Measurements from ENCODE around the gene ZNF385B. TPM values are rescaled to one million over a fixed set of nuclear protein-coding genes. Genes with fewer than 3 reads are reported as not detected.

The ZNF385B gene
- total and polyA plus RNA-seq, 2 donors (not counting 1 experiment from before 2014, with no cell fraction given), result not detected

- Mint-ChIP-seq H3K9me3 (ENCODE audit: insufficient read depth) (no peaks in the 10 kb centered on the region), H3K4me1 (no peaks in the 10 kb centered on the region), H3K4me3 (no peak overlapping the region), H3K27me3 (peaks cover 14% of the 10 kb centered on the region), H3K27ac (no peak overlapping the region)
- Histone ChIP-seq H3K4me2 (replicated peaks; ENCODE audit: low read depth, low read length, poor library complexity, severe bottlenecking) (no peak overlapping the region), H3K9me3 (ENCODE audit: control extremely low read depth in 1 of 3, control insufficient read depth in 2 of 3, insufficient read depth in 1 of 3, low read length in 2 of 3) (no peaks in the 10 kb centered on the region), H3K4me3 (ENCODE audit: control extremely low read depth in 1 of 5, extremely low read depth in 1 of 5, insufficient read depth in 1 of 5, low read depth in 2 of 5, low read length in 4 of 5) (no peak overlapping the region), H4K20me1 (ENCODE audit: control insufficient read depth, insufficient read depth, low read length, poor library complexity, severe bottlenecking) (no peaks in the 10 kb centered on the region), H3K4me1 (ENCODE audit: control insufficient read depth in 2 of 2, insufficient read depth in 2 of 2, low read length in 2 of 2) (no peaks in the 10 kb centered on the region), H3K9ac (ENCODE audit: low read length) (no peak overlapping the region), H3K36me3 (replicated peaks in 1 of 2; ENCODE audit: control extremely low read depth in 1 of 2, control insufficient read depth in 1 of 2, extremely low read depth in 1 of 2, insufficient read depth in 2 of 2, low read length in 1 of 2) (no peaks in the 10 kb centered on the region), H3K27ac (ENCODE audit: low read length in 2 of 2) (no peak overlapping the region), H3K79me2 (ENCODE audit: control insufficient read depth, insufficient read depth, low read length) (no peaks in the 10 kb centered on the region), H3K27me3 (replicated peaks in 1 of 4; ENCODE audit: control extremely low read depth in 1 of 4, control insufficient read depth in 3 of 4, insufficient read depth in 4 of 4, low read length in 3 of 4) (no peaks in the 10 kb centered on the region), H2AFZ (ENCODE audit: insufficient read depth, low read depth, low read length, poor library complexity, severe bottlenecking) (no peak overlapping the region)
- TF ChIP-seq EZH2 (IDR thresholded peaks at IDR 0.05; ENCODE audit: borderline replicate concordance, insufficient read depth, low read depth, low read length, poor library complexity, severe bottlenecking) (no peak), CTCF (IDR thresholded peaks at IDR 0.05) (no peak)
- POLR2A ChIA-PET, result no interaction called here
- intact Hi-C loops (cut with micrococcal nuclease), result no loop called here
- no peak for ATAC-seq (ENCODE audit: low read depth)
- CTCF ChIA-PET, result no interaction called here
- 83% methylated on average over 2 of the region's 4 CpGs for WGBS (ENCODE audit: insufficient coverage)
- no peak for DNase-seq
Measured at GRCh38 chr2:179559108-179559806, 302.2 kb downstream of the ZNF385B start.

GRCh38 chr2:179558010-179558934 is 303.1 kb downstream of the ZNF385B start:
- H4K20me1 ChIP-seq (ENCODE audit: control insufficient read depth, insufficient read depth, low read length, poor library complexity, severe bottlenecking), result no peaks in the 10 kb centered on the region
- no peaks in the 10 kb centered on the region for H3K27me3 ChIP-seq (replicated peaks in 1 of 4; ENCODE audit: control extremely low read depth in 1 of 4, control insufficient read depth in 3 of 4, insufficient read depth in 4 of 4, low read length in 3 of 4)
- Mint-ChIP-seq H3K9me3 (ENCODE audit: insufficient read depth) (no peaks in the 10 kb centered on the region), H3K4me3 (no peak overlapping the region), H3K27ac (no peak overlapping the region), H3K4me1 (no peaks in the 10 kb centered on the region), H3K27me3 (peaks cover 10% of the 10 kb centered on the region)
- TF ChIP-seq EZH2 (IDR thresholded peaks at IDR 0.05; ENCODE audit: borderline replicate concordance, insufficient read depth, low read depth, low read length, poor library complexity, severe bottlenecking) (no peak), CTCF (IDR thresholded peaks at IDR 0.05) (no peak)
- H3K27ac ChIP-seq (ENCODE audit: low read length in 2 of 2), result no peak overlapping the region
- intact Hi-C loops (cut with micrococcal nuclease), result no loop called here
- DNase-seq, result no peak
- no peak for ATAC-seq (ENCODE audit: low read depth)
- CTCF ChIA-PET, result no interaction called here
- H3K4me1 ChIP-seq (ENCODE audit: control insufficient read depth in 2 of 2, insufficient read depth in 2 of 2, low read length in 2 of 2), result no peaks in the 10 kb centered on the region
- POLR2A ChIA-PET, result no interaction called here
- no peak overlapping the region for H2AFZ ChIP-seq (ENCODE audit: insufficient read depth, low read depth, low read length, poor library complexity, severe bottlenecking)
- no peak overlapping the region for H3K9ac ChIP-seq (ENCODE audit: low read length)
- H3K4me3 ChIP-seq (ENCODE audit: control extremely low read depth in 1 of 5, extremely low read depth in 1 of 5, insufficient read depth in 1 of 5, low read depth in 2 of 5, low read length in 4 of 5), result no peak overlapping the region
- H3K4me2 ChIP-seq (replicated peaks; ENCODE audit: low read depth, low read length, poor library complexity, severe bottlenecking), result no peak overlapping the region
- 100% methylated on average over 2 of the region's 2 CpGs for WGBS (ENCODE audit: insufficient coverage)
- H3K9me3 ChIP-seq (ENCODE audit: control extremely low read depth in 1 of 3, control insufficient read depth in 2 of 3, insufficient read depth in 1 of 3, low read length in 2 of 3), result no peaks in the 10 kb centered on the region
- H3K79me2 ChIP-seq (ENCODE audit: control insufficient read depth, insufficient read depth, low read length), result no peaks in the 10 kb centered on the region
- H3K36me3 ChIP-seq (replicated peaks in 1 of 2; ENCODE audit: control extremely low read depth in 1 of 2, control insufficient read depth in 1 of 2, extremely low read depth in 1 of 2, insufficient read depth in 2 of 2, low read length in 1 of 2), result no peaks in the 10 kb centered on the region

All from B cell (primary cell).